ENCODE results near the gene BIRC6.

Gene BIRC6

DNA sequence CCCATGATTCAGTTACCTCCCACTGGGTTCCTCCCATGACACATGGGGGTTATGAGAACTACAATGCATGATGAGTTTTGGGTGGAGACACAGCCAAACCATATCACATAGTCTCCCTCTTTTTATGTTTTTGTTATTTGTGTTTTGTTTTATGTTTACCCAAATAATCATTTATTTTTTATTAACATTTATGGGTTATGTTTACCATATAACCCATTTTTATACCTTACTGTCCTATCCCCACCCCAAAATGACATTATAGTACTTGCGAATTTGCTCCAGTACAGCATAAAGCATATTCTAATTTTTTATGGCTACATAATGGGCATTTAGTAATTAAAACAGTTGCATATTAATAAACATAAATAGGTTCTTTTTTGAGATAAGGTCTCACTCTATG is 209.1 kb downstream of the BIRC6 start:
- peaks cover 3 to 20% of the 10 kb centered on the region in 2 donors for H3K4me1 Mint-ChIP-seq (ENCODE audit: low read depth in 2 of 2)
- DNase-seq = no peak
- H3K9me3 Mint-ChIP-seq = peaks cover 0 to 1% of the 10 kb centered on the region in 2 donors
- no peak for ATAC-seq (replicated peaks)
- H3K36me3 Mint-ChIP-seq (ENCODE audit: insufficient read depth) = peaks cover 36% of the 10 kb centered on the region
- H3K27ac Mint-ChIP-seq = no peak overlapping the region
- H3K27me3 Mint-ChIP-seq = no peaks in the 10 kb centered on the region
- no peak overlapping the region for H3K4me3 Mint-ChIP-seq

DNA sequence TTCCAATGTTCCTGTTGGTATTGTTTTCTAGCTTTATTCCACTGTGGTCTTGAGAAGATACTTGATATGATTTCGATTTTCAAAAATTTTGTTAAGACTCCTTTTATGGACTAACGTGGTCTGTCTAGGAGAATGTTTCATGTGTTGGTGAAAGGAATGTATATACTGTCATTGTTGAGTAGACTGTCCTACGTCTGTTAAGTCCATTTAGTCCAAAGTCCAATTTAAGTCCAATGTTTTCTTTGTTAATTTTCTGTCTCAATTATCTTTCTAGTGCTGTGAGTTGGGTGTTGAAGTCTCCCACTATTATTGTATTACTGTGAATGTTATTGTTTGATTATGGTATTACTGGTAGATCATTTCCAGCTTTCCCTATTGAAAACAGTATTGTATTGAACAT is 215.2 kb downstream of the BIRC6 start:
- Mint-ChIP-seq H3K27ac (peak overlapping the region; percentile 16 to 57), H3K4me3 (no peak overlapping the region), H3K4me1 (ENCODE audit: low read depth in 2 of 2) (peaks cover 19 to 25% of the 10 kb centered on the region in 2 donors)

DNA sequence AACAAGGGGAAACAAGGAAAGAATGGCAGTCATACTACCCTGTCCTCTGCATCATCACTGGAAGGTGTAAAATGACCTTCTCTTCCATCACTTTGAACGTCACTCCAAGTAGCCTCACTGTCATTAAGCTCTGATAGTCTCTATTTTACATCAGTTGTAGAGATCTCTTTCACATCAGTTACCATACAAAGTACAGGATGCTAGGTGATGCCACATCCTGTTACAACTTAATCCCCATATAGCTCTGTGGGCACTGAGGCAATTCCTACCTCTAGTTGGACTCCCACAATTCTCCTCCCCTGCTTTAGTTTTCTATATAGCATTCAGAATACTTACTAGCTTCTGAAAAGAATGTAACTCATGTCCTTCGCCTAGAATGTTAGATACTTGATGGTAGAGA is 215.9 kb downstream of the BIRC6 start:
- H3K4me1 Mint-ChIP-seq (ENCODE audit: low read depth in 2 of 2) = peaks cover 19 to 25% of the 10 kb centered on the region in 2 donors
- H3K27me3 Mint-ChIP-seq = no peaks in the 10 kb centered on the region
- ATAC-seq (replicated peaks) (peak; percentile 75), DNase-seq (no peak)
- H3K36me3 Mint-ChIP-seq (ENCODE audit: insufficient read depth) = peaks cover 35% of the 10 kb centered on the region
- peak overlapping the region; percentile 16 to 55 for H3K27ac Mint-ChIP-seq
- peak overlapping the region in 1 of 2 donors; percentile 27 for H3K4me3 Mint-ChIP-seq
- no peaks in the 10 kb centered on the region for H3K9me3 Mint-ChIP-seq

More for the DNA sequence above, 215.2 kb downstream of the BIRC6 start:
- no peaks in the 10 kb centered on the region for H3K27me3 Mint-ChIP-seq
- peaks cover 39% of the 10 kb centered on the region for H3K36me3 Mint-ChIP-seq (ENCODE audit: insufficient read depth)
- H3K9me3 Mint-ChIP-seq = no peaks in the 10 kb centered on the region
- ATAC-seq (replicated peaks) = no peak
- DNase-seq = no peak

DNA sequence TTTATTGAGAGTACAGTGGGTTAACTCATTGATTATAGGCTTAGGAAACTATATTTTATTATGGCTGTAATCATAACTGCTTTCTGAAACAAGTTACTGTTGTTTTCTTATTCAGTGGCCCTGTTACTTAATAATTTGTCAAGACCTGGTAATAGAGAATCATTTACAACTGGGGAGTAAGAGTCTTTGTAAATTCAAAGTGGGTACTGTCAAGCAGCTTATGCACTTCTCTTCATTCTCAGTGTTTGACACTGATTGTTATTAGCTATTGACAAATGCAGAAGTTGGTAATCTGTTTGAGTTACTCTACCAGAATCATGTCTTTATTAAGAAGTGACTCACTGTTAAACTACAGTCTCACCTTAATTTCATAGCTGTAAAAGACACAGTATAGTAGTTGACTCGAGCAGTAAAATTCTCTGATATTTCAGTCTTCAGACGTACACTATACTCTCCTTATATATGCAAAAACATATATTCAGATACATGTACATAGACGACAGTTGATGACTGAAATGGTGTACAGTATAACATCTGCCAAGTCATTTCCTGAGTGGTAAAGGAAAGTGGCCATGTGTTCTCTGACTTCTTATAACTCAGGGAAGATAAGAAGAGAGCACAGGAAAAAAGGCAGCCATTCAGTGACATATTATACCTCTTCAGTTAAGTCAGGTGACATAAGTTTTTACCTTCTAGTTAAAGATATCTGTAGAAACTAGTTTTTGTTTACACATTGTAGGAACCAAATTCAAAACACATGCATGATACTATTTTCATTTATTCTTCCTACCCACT is 235.0 kb downstream of the BIRC6 start:
- peaks cover 10 to 30% of the 10 kb centered on the region in 2 donors for H3K4me1 Mint-ChIP-seq (ENCODE audit: low read depth in 2 of 2)
- H3K4me3 Mint-ChIP-seq = no peak overlapping the region

DNA sequence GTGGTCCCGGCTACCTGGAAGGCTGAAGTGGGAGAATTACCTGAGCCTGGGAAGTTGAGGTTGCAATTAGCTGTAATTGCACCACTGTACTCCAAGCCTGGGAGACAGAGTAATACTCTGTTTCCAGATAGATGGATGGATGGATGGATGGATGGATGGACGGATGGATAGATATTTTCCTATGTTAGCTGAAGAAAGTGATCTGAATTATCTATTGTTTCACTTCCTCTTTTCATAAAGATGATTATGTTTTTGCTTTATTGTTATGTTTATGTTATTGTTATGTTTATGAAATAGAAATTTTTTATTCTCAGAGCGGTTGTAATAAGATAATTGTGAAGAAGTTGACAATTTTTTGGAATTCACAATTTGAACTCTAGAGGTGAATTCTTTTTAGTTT is 237.8 kb downstream of the BIRC6 start:
- peak overlapping the region in 1 of 2 donors; percentile 39 for H3K27ac Mint-ChIP-seq
- peaks cover 8 to 23% of the 10 kb centered on the region in 2 donors for H3K4me1 Mint-ChIP-seq (ENCODE audit: low read depth in 2 of 2)
- H3K9me3 Mint-ChIP-seq = no peaks in the 10 kb centered on the region
- DNase-seq (no peak), ATAC-seq (replicated peaks) (no peak)
- H3K27me3 Mint-ChIP-seq = no peaks in the 10 kb centered on the region
- no peak overlapping the region for H3K4me3 Mint-ChIP-seq
- peaks cover 35% of the 10 kb centered on the region for H3K36me3 Mint-ChIP-seq (ENCODE audit: insufficient read depth)

More for the DNA sequence above, 235.0 kb downstream of the BIRC6 start:
- no peak for DNase-seq
- peak overlapping the region; percentile 60 to 80 for H3K27ac Mint-ChIP-seq
- no peaks in the 10 kb centered on the region for H3K9me3 Mint-ChIP-seq
- ATAC-seq (replicated peaks) = peak; percentile 41
- peaks cover 17% of the 10 kb centered on the region for H3K36me3 Mint-ChIP-seq (ENCODE audit: insufficient read depth)
- H3K27me3 Mint-ChIP-seq = no peaks in the 10 kb centered on the region

DNA sequence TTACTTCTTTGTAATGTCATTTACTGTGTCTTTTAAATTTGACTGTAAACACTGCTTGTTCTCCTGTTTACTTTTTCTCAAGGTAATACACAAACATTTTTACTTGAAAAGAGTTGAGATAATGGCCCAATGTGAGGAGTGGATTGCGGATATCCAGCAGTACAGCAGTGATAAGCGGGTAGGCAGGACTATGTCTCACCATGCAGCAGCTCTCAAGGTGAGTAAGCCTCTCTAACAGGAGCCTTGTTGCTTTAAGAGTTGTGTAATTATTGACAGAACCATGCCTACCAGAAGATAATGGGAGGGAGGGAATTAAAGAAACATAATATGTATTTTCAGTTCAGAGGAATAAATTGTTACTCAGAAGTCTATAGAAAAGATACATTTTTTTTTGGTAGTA is 254.5 kb downstream of the BIRC6 start:
- no peak overlapping the region for H3K4me3 Mint-ChIP-seq
- H3K36me3 Mint-ChIP-seq (ENCODE audit: insufficient read depth) = peaks cover 75% of the 10 kb centered on the region
- H3K27me3 Mint-ChIP-seq = no peaks in the 10 kb centered on the region
- no peak overlapping the region for H3K27ac Mint-ChIP-seq
- H3K9me3 Mint-ChIP-seq = no peaks in the 10 kb centered on the region
- H3K4me1 Mint-ChIP-seq (ENCODE audit: low read depth in 2 of 2) = peaks cover 0 to 4% of the 10 kb centered on the region in 2 donors
- ATAC-seq (replicated peaks) = no peak
- no peak for DNase-seq

DNA sequence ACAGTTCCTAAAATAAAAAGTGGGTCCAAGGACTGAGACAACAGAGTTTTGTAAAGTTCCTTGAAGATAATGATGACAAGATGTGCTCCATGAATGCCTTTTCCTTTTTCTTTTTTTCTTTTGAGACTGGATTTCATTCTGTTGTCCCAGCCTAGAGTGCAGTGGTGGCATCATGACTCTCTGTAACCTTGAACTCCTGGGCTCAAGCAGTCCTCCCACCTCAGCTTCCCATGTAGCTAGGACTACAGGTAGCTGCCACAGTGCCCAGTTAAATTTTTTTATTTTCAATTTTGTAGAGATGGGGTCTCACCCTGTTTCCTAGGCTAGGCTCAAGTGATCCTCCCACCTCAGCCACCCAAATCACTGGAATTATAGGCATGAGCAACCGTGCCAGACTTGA is 254.9 kb downstream of the BIRC6 start:
- Mint-ChIP-seq H3K4me1 (ENCODE audit: low read depth in 2 of 2) (peaks cover 0 to 4% of the 10 kb centered on the region in 2 donors), H3K9me3 (no peaks in the 10 kb centered on the region), H3K27me3 (no peaks in the 10 kb centered on the region), H3K36me3 (ENCODE audit: insufficient read depth) (peaks cover 72% of the 10 kb centered on the region), H3K27ac (no peak overlapping the region), H3K4me3 (no peak overlapping the region)
- DNase-seq (no peak), ATAC-seq (replicated peaks) (no peak)

DNA sequence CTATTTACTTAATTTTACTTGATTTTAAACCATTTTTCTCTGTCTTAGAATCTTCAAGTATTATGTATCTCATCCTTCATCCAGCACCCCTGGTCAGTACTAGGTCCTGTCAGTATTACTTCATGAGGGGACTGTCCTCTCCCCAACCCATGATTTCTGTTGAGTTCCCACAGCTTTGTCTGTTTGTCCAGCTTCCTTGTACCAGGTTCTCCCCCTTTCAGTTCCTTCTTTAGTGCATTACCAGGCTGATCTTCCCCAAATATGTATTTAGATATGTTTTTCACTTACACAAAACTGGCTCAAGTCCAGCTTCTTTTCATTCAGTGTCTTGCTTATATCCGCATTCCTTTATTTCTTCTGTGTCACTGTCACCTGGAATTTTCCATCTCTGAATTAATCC is 257.3 kb downstream of the BIRC6 start:
- Mint-ChIP-seq H3K36me3 (ENCODE audit: insufficient read depth) (peaks cover 73% of the 10 kb centered on the region), H3K4me3 (no peak overlapping the region), H3K4me1 (ENCODE audit: low read depth in 2 of 2) (peaks cover 0 to 4% of the 10 kb centered on the region in 2 donors), H3K27me3 (no peaks in the 10 kb centered on the region), H3K27ac (peak overlapping the region; percentile 61 to 63), H3K9me3 (no peaks in the 10 kb centered on the region)
- ATAC-seq (replicated peaks) = no peak
- DNase-seq = no peak

DNA sequence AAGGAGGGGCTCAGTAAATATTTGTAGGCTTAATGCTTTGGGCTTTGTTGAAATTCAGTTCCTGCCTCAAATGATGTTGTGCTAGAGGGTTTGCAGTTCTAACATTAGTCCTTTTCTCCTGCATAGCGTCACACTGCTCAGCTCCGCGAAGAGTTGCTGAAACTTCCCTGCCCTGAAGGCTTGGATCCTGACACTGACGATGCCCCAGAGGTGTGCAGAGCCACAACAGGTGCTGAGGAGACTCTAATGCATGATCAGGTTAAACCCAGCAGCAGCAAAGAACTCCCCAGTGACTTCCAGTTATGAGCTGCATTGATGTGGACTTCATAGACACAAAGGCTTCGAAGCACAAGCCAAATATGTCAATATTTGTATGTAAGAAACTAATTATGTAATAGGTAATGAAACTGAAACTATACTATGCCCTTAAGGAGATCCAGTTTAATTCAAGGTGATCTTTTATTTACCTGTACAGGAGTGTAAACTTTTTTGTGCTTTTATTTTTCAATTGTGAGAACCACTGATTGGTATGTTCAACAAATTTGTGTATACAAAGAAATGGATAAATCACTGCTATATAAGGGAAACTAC is 260.9 kb downstream of the BIRC6 start:
- ATAC-seq (replicated peaks) (no peak), DNase-seq (no peak)
- peaks cover 57% of the 10 kb centered on the region for H3K36me3 Mint-ChIP-seq (ENCODE audit: insufficient read depth)
- no peak overlapping the region for H3K4me3 Mint-ChIP-seq
- H3K27me3 Mint-ChIP-seq = no peaks in the 10 kb centered on the region
- no peaks in the 10 kb centered on the region for H3K9me3 Mint-ChIP-seq
- no peak overlapping the region for H3K27ac Mint-ChIP-seq
- peaks cover 2 to 4% of the 10 kb centered on the region in 2 donors for H3K4me1 Mint-ChIP-seq (ENCODE audit: low read depth in 2 of 2)

DNA sequence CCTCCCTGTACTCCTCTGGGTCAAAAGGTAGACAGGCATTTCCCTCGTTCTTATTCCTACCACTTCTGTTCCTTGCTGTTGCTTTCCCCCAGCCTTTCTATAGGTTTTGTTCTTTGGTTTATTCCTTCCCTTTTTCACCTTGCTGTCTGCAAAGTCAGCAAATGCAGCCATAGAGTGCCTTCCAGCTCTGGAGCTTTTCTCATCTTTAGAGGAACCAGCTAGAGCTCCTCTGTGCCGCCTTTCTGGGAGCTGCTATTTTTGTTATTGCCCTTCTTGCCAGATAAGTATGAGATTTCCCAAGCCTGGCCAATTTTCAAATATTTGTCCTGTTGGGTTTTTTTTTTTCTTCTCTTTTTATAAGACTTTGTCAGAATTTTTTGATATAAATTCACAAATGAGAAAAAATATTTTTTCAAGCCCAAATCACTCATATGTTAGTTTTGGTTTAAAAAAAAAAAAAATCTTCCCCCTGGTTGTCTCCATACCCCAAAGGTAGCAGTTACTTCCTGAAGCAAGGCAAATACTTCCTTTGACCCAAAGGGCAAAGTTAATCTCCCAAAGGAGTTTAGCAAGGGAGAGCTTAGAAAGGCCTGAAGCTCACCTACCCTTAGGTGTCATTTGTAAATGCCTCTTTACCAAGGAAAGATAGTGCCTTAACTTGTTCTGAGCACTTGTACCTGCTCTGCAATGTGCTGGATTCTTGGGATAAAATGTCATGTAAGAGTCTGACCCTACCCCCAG is 265.9 kb downstream of the BIRC6 start:
- DNase-seq (no peak), ATAC-seq (replicated peaks) (no peak)
- H3K4me1 Mint-ChIP-seq (ENCODE audit: low read depth in 2 of 2) = peaks cover 8 to 9% of the 10 kb centered on the region in 2 donors
- H3K27me3 Mint-ChIP-seq = no peaks in the 10 kb centered on the region
- no peaks in the 10 kb centered on the region for H3K9me3 Mint-ChIP-seq
- peak overlapping the region in 1 of 2 donors; percentile 57 for H3K27ac Mint-ChIP-seq
- H3K4me3 Mint-ChIP-seq = no peak overlapping the region
- H3K36me3 Mint-ChIP-seq (ENCODE audit: insufficient read depth) = peaks cover 29% of the 10 kb centered on the region

DNA sequence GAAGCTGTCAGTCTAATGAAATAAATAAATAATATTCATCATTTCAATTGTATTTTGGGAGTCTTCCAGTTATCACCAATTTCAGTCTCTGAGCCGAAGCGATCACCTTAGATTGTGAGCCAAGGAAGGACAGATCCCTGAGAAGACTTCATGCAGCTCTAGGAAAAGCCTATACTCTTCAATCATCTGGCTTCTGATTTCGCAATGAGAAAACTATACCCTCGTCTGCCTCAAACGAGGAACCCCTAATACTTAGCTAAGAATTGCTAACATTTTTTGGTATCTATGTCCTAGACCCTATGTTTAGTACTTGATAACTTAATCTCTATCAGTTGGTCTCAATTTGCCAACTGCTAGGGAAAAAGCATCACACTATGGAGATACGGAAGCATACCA is 266.5 kb downstream of the BIRC6 start:
- H3K9me3 Mint-ChIP-seq = no peaks in the 10 kb centered on the region

DNA sequence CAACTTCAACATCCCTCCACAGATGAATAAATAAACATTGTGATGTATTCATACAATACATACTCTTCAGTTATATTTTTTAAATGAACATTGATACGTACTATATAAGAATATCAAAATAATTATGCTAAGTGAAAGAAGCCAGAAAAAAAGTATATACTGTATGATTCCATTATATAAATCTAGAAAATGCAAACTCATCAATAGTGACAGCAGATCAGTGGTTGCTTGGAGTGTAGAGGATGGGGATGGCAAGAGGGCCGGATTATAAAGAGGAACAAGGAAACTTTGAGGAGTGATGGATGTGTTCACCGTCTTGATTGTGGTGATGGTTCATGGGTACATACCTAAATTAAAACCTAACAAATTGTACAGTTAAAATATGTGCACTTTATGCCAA is 268.0 kb downstream of the BIRC6 start:
- no peaks in the 10 kb centered on the region for H3K9me3 Mint-ChIP-seq
- DNase-seq (no peak), ATAC-seq (replicated peaks) (no peak)
- no peaks in the 10 kb centered on the region for H3K27me3 Mint-ChIP-seq
- no peak overlapping the region for H3K4me3 Mint-ChIP-seq
- peaks cover 16 to 20% of the 10 kb centered on the region in 2 donors for H3K4me1 Mint-ChIP-seq (ENCODE audit: low read depth in 2 of 2)
- H3K27ac Mint-ChIP-seq = no peak overlapping the region
- peaks cover 19% of the 10 kb centered on the region for H3K36me3 Mint-ChIP-seq (ENCODE audit: insufficient read depth)

More for the DNA sequence above, 266.5 kb downstream of the BIRC6 start:
- Mint-ChIP-seq H3K36me3 (ENCODE audit: insufficient read depth) (peaks cover 29% of the 10 kb centered on the region), H3K27me3 (no peaks in the 10 kb centered on the region), H3K4me1 (ENCODE audit: low read depth in 2 of 2) (peaks cover 11 to 13% of the 10 kb centered on the region in 2 donors), H3K4me3 (no peak overlapping the region), H3K27ac (peak overlapping the region in 1 of 2 donors; percentile 57)
- ATAC-seq (replicated peaks) = no peak
- DNase-seq = no peak

DNA sequence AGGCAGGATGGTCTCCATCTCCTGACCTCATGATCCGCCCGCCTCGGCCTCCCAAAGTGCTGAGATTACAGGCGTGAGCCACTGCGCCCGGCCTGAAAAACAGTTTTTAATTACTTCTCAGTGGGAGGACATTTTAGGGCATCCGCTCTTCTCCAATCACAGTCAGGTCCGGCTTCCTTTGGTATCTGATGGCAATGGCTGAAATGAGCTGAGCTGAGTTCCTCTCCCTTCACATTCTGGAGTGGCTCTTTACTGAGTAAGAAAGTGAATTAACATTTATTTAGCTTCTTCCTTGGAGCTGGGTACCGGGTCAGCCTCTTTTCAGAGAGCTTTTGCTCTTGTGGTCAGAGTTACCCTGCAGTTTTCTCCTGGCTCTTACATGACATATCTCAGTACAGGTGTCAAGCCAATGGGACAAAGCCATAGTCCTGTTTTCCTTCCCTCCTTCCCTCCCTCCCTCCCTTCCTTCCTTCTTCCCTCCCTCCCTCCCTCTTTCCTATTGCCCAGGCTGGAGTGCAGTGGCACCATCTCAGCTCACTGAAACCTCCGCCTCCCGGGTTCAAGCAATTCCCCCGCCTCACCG is 269.9 kb downstream of the BIRC6 start:
- Mint-ChIP-seq H3K27ac (peak overlapping the region in 1 of 2 donors; percentile 95), H3K4me3 (peak overlapping the region; percentile 93 to 96), H3K4me1 (ENCODE audit: low read depth in 2 of 2) (peaks cover 18 to 22% of the 10 kb centered on the region in 2 donors), H3K9me3 (no peaks in the 10 kb centered on the region), H3K27me3 (no peaks in the 10 kb centered on the region), H3K36me3 (ENCODE audit: insufficient read depth) (peaks cover 31% of the 10 kb centered on the region)
- no peak for ATAC-seq (replicated peaks)
- no peak for DNase-seq

All from effector memory CD8-positive, alpha-beta T cell (primary cell).